22Rv1 (cell line): Measurements from ENCODE around the gene CD99L2.

Source experiments
- H3K27ac ChIP-seq: fragments of 450-650 bp; 2 replicates; pipeline ENCODE4 v1.5.1; 2017
- CTCF ChIP-seq: fragments of 450-650 bp; IDR thresholded peaks from 2 replicates; pipeline ENCODE4 v1.5.1; 2017; ENCODE audit warnings: mild to moderate bottlenecking
- ZFX ChIP-seq: fragments of 450-650 bp; IDR thresholded peaks from 2 replicates; pipeline ENCODE4 v1.6.1; 2017; ENCODE audit warnings: antibody characterized with exemption, borderline replicate concordance

CD99L2 gene

GRCh38 chrX:150849996-150850720 is 48.3 kb downstream of the CD99L2 start:
- H3K27ac ChIP-seq, result no peak overlapping the region
- TF ChIP-seq ZFX, result no peak

- TF ChIP-seq ZFX (no peak), CTCF (no peak)
- no peak overlapping the region for H3K27ac ChIP-seq
Observed at GRCh38 chrX:150849486-150849885, 49.0 kb downstream of the CD99L2 start.

- no peak overlapping the region for H3K27ac ChIP-seq
- TF ChIP-seq CTCF, result no peak
- TF ChIP-seq ZFX, result no peak
Observed at GRCh38 chrX:150848914-150849365, 49.5 kb downstream of the CD99L2 start.

- no peak for TF ChIP-seq CTCF
- TF ChIP-seq ZFX, result no peak
- no peak overlapping the region for H3K27ac ChIP-seq
Observed at GRCh38 chrX:150847088-150847487, 51.4 kb downstream of the CD99L2 start.

GRCh38 chrX:150846130-150846529 is 52.3 kb downstream of the CD99L2 start:
- no peak overlapping the region for H3K27ac ChIP-seq

GRCh38 chrX:150845091-150845490 is 53.4 kb downstream of the CD99L2 start:
- TF ChIP-seq CTCF, result no peak
- TF ChIP-seq ZFX, result no peak
- no peak overlapping the region for H3K27ac ChIP-seq

More at GRCh38 chrX:150846130-150846529, 52.3 kb downstream of the CD99L2 start:
- no peak for TF ChIP-seq CTCF

- no peak overlapping the region for H3K27ac ChIP-seq
- TF ChIP-seq ZFX (no peak), CTCF (no peak)
Observed at GRCh38 chrX:150844016-150844415, 54.5 kb downstream of the CD99L2 start.

- H3K27ac ChIP-seq, result no peak overlapping the region
- TF ChIP-seq ZFX, result no peak
- no peak for TF ChIP-seq CTCF
Observed at GRCh38 chrX:150842198-150842685, 56.2 kb downstream of the CD99L2 start.
